GM21390 (cell line): ENCODE results near the gene METRN.
"Not testable (repeated sequence)": the region's sequence is repeated elsewhere in the genome, so short reads cannot be mapped to it uniquely, and the experiment has no call there.

Source experiments
- ATAC-seq: cut with Tn5 transposase; IDR thresholded peaks from one replicate; pipeline ENCODE4 v1.9.1; 2021; ENCODE audit not compliant: unreplicated experiment

The METRN gene

GRCh38 chr16:691242-691641 lies 23.7 kb upstream of the METRN start:
- not testable (repeated sequence) for ATAC-seq

GRCh38 chr16:692356-693108 lies 22.4 kb upstream of the METRN start:
- no peak for ATAC-seq

- no peak for ATAC-seq
These were observed 21.6 kb upstream of the METRN start for GRCh38 chr16:693364-693763.

- no peak for ATAC-seq
These were observed 21.2 kb upstream of the METRN start for GRCh38 chr16:693766-694165.

- ATAC-seq: no peak
These were observed 20.6 kb upstream of the METRN start for GRCh38 chr16:694187-694862.

GRCh38 chr16:694863-695354 lies 20.0 kb upstream of the METRN start:
- ATAC-seq: no peak

GRCh38 chr16:695355-696089 lies 19.4 kb upstream of the METRN start:
- no peak for ATAC-seq

- ATAC-seq: no peak
These were observed 15.8 kb upstream of the METRN start for GRCh38 chr16:698911-699671.

- ATAC-seq: no peak
These were observed 14.0 kb upstream of the METRN start for GRCh38 chr16:700684-701584.

GRCh38 chr16:702341-702740 lies 12.6 kb upstream of the METRN start:
- no peak for ATAC-seq

- no peak for ATAC-seq
These were observed 11.5 kb upstream of the METRN start for GRCh38 chr16:703406-703805.

- ATAC-seq: no peak
These were observed 10.9 kb upstream of the METRN start for GRCh38 chr16:704047-704446.

GRCh38 chr16:704552-705380 lies 10.2 kb upstream of the METRN start:
- ATAC-seq: no peak

- no peak for ATAC-seq
These were observed 9.3 kb upstream of the METRN start, which contains the start of gene FBXL16 for GRCh38 chr16:705431-706188. TSS of gene FBXL16 (minus strand) at chr16:705801. CDS start at chr16:697405, 8,396 bp downstream.

GRCh38 chr16:706189-707061 lies 8.5 kb upstream of the METRN start:
- ATAC-seq: no peak

GRCh38 chr16:707062-707538 lies 7.8 kb upstream of the METRN start:
- no peak for ATAC-seq

- ATAC-seq: no peak
These were observed 6.9 kb upstream of the METRN start for GRCh38 chr16:708019-708418.
